ENCODE results near the gene PRDX6.
"Not testable (repeated sequence)": the region's sequence is repeated elsewhere in the genome, so short reads cannot be mapped to it uniquely, and the experiment has no call there.

PRDX6 gene

DNA sequence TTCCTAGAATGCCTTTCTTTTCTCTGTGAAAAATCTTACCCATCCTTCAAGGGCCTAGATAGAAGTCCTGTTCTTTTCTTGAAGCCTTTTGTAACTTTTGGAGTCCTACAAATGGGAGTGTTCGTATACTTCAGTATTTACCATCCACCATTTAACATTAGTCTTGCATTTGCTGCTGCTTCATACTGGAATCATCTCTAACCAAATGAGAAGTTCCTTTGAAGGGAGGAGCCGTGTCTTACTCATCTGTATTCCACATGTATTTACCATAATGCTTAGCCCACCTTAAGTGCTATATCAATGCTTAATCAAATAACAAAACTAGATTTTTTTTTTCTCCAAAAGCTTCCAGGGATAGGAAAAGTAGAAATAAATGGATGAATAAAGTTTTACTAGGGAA is 7.1 kb downstream of the PRDX6 start:
- Histone ChIP-seq H3K4me1 (ENCODE audit: control insufficient read depth, insufficient read depth, low read length) (peaks cover 9% of the 10 kb centered on the region), H3K9me3 (replicated peaks; ENCODE audit: low read length) (no peaks in the 10 kb centered on the region), H3K27me3 (ENCODE audit: control insufficient read depth, insufficient read depth, low read length) (no peaks in the 10 kb centered on the region), H3K4me3 (ENCODE audit: low read length) (no peak overlapping the region), H3K9ac (ENCODE audit: low read depth, low read length) (no peak overlapping the region), H3K36me3 (ENCODE audit: insufficient read depth, low read length) (peaks cover 93% of the 10 kb centered on the region), H3K4me2 (ENCODE audit: low read length) (no peak overlapping the region)

DNA sequence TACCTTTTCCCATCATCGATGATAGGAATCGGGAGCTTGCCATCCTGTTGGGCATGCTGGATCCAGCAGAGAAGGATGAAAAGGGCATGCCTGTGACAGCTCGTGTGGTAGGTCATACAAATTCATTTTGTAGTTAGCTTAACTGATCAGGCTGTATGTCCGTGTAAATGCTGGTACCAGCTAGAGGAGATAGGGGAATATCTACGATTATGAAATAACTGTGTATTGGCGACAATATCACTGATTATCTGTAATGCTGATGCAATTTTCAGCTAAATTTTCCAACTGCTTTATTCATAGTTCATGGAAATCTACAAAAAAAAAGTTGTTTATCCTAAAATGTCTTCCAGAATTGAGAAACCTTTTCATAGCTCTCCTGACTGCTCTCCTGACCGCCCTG is 8.3 kb downstream of the PRDX6 start:
- Histone ChIP-seq H3K4me3 (ENCODE audit: low read length) (no peak overlapping the region), H3K9ac (ENCODE audit: low read depth, low read length) (no peak overlapping the region), H3K27me3 (ENCODE audit: control insufficient read depth, insufficient read depth, low read length) (no peaks in the 10 kb centered on the region), H3K4me1 (ENCODE audit: control insufficient read depth, insufficient read depth, low read length) (no peaks in the 10 kb centered on the region), H3K4me2 (ENCODE audit: low read length) (no peak overlapping the region), H3K9me3 (replicated peaks; ENCODE audit: low read length) (no peaks in the 10 kb centered on the region), H3K36me3 (ENCODE audit: insufficient read depth, low read length) (peaks cover 87% of the 10 kb centered on the region)

GRCh38 chr1:173488001-173488400 is 10.9 kb downstream of the PRDX6 start:
- Histone ChIP-seq H3K36me3 (ENCODE audit: insufficient read depth, low read length) (peaks cover 65% of the 10 kb centered on the region), H3K4me3 (ENCODE audit: low read length) (no peak overlapping the region), H3K9ac (ENCODE audit: low read depth, low read length) (no peak overlapping the region), H3K9me3 (replicated peaks; ENCODE audit: low read length) (no peaks in the 10 kb centered on the region), H3K27me3 (ENCODE audit: control insufficient read depth, insufficient read depth, low read length) (no peaks in the 10 kb centered on the region), H3K4me1 (ENCODE audit: control insufficient read depth, insufficient read depth, low read length) (no peaks in the 10 kb centered on the region), H3K4me2 (ENCODE audit: low read length) (no peak overlapping the region)

DNA sequence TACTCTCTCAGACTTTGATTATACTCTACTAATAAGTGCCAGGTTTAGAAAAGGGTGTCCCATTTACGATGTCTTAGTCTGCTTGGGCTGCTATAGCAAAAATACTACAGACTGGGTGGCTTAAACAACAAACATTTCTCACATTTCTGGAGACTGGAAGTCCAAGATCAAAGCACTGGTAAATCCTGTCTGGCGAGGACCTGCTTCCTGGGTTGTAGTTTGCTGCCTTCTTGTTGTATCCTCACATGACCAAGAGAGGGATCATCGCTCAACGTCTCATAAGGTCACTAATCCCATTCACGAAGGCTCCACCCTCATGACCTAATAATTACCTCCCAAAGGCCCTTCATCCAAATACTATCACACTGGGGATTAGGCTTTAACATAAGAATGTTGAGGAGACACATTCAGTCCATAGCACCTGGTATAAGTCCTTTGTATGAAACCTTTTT is 12.0 kb downstream of the PRDX6 start:
- Histone ChIP-seq H3K27me3 (ENCODE audit: control insufficient read depth, insufficient read depth, low read length) (no peaks in the 10 kb centered on the region), H3K4me1 (ENCODE audit: control insufficient read depth, insufficient read depth, low read length) (no peaks in the 10 kb centered on the region), H3K36me3 (ENCODE audit: insufficient read depth, low read length) (peaks cover 56% of the 10 kb centered on the region), H3K9ac (ENCODE audit: low read depth, low read length) (no peak overlapping the region), H3K4me3 (ENCODE audit: low read length) (no peak overlapping the region), H3K4me2 (ENCODE audit: low read length) (no peak overlapping the region), H3K9me3 (replicated peaks; ENCODE audit: low read length) (no peaks in the 10 kb centered on the region)

DNA sequence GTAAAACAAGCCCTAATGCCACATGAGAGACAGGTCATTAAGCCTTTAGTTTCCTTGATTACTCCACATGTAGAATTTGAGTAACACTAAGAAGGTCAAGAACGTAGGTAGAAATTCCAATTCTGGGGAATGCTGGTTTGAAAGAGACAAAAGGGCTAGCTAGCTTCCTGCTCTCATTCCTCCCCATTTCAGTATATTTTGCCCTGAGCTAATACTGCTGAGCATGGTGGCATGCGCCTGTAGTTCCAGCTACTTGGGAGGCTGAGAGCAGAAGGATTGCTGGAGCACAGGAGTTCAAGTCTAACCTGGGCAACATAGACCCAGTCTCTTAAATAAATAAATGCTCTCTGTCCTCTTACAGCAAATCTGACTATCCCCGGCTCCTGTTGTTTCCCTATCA is 12.8 kb downstream of the PRDX6 start:
- Histone ChIP-seq H3K4me1 (ENCODE audit: control insufficient read depth, insufficient read depth, low read length) (no peaks in the 10 kb centered on the region), H3K4me3 (ENCODE audit: low read length) (no peak overlapping the region), H3K4me2 (ENCODE audit: low read length) (no peak overlapping the region), H3K27me3 (ENCODE audit: control insufficient read depth, insufficient read depth, low read length) (no peaks in the 10 kb centered on the region), H3K9me3 (replicated peaks; ENCODE audit: low read length) (no peaks in the 10 kb centered on the region), H3K9ac (ENCODE audit: low read depth, low read length) (no peak overlapping the region), H3K36me3 (ENCODE audit: insufficient read depth, low read length) (peaks cover 49% of the 10 kb centered on the region)

- H3K4me1 ChIP-seq (ENCODE audit: control insufficient read depth, insufficient read depth, low read length), result no peaks in the 10 kb centered on the region
- H3K4me2 ChIP-seq (ENCODE audit: low read length), result no peak overlapping the region
- no peaks in the 10 kb centered on the region for H3K9me3 ChIP-seq (replicated peaks; ENCODE audit: low read length)
- no peak overlapping the region for H3K4me3 ChIP-seq (ENCODE audit: low read length)
- no peaks in the 10 kb centered on the region for H3K27me3 ChIP-seq (ENCODE audit: control insufficient read depth, insufficient read depth, low read length)
- H3K9ac ChIP-seq (ENCODE audit: low read depth, low read length), result no peak overlapping the region
- H3K36me3 ChIP-seq (ENCODE audit: insufficient read depth, low read length), result peaks cover 33% of the 10 kb centered on the region
Measured at GRCh38 chr1:173491508-173491907, 14.4 kb downstream of the PRDX6 start.

DNA sequence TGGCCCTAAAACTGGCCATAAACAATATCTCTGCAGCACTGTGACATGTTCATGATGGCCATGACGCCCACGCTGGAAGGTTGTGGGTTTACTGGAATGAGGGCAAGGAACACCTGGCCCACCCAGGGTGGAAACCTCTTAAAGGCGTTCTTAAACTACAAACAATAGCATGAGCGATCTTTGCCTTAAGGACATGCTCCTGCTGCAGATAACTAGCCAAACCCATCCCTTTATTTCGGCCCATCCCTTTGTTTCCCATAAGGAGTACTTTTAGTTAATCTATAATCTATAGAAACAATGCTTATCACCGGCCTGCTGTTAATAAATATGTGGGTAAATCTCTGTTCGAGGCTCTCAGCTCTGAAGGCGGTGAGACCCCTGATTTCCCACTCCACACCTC is 16.0 kb downstream of the PRDX6 start:
- not testable (repeated sequence) for H3K27me3 ChIP-seq (ENCODE audit: control insufficient read depth, insufficient read depth, low read length); H3K9ac ChIP-seq (ENCODE audit: low read depth, low read length); H3K4me1 ChIP-seq (ENCODE audit: control insufficient read depth, insufficient read depth, low read length)

DNA sequence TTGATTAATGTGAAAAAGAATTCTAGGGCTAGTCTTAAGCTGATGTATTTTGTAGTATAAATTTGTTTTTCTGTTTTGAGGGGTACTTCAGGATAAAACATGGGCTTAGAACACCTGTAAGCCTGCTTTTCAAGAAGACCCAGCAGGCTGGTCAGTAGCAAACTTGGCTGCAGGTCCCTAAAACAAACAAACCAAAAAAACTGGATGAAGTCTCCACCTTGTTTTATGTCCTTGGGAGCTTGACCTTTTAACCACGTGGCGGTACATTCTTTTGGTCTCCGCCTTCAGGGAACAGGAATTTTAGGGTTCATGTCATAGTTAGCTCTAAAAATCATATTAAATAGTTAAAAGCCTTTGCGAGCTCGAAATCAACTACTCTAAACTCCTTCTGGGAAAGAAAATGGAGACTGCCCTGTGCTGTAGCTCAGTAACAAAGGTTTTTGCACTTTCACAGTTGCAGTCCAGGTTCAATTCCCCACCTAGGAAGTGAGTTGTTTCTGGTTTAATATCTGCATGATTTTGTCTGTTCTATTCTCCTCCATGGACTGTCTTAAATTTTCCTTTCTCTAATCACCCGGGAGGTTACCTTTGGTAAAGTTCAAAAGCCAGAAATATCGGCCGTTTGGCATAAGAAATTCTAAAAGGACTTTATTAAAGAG is 18.6 kb downstream of the PRDX6 start:
- H3K27me3 ChIP-seq (ENCODE audit: control insufficient read depth, insufficient read depth, low read length), result no peaks in the 10 kb centered on the region
- no peaks in the 10 kb centered on the region for H3K9me3 ChIP-seq (replicated peaks; ENCODE audit: low read length)
- H3K9ac ChIP-seq (ENCODE audit: low read depth, low read length), result no peak overlapping the region
- no peak overlapping the region for H3K4me2 ChIP-seq (ENCODE audit: low read length)
- peaks cover under 1% of the 10 kb centered on the region for H3K36me3 ChIP-seq (ENCODE audit: insufficient read depth, low read length)
- H3K4me3 ChIP-seq (ENCODE audit: low read length), result no peak overlapping the region
- no peaks in the 10 kb centered on the region for H3K4me1 ChIP-seq (ENCODE audit: control insufficient read depth, insufficient read depth, low read length)

More for the DNA sequence above, 16.0 kb downstream of the PRDX6 start:
- H3K9me3 ChIP-seq (replicated peaks; ENCODE audit: low read length); H3K4me3 ChIP-seq (ENCODE audit: low read length); H3K4me2 ChIP-seq (ENCODE audit: low read length): not testable (repeated sequence)
- peaks cover 17% of the 10 kb centered on the region for H3K36me3 ChIP-seq (ENCODE audit: insufficient read depth, low read length)

GRCh38 chr1:173496757-173497320 is 19.7 kb downstream of the PRDX6 start:
- Histone ChIP-seq H3K36me3 (ENCODE audit: insufficient read depth, low read length) (no peaks in the 10 kb centered on the region), H3K4me2 (ENCODE audit: low read length) (no peak overlapping the region), H3K9me3 (replicated peaks; ENCODE audit: low read length) (no peaks in the 10 kb centered on the region), H3K27me3 (ENCODE audit: control insufficient read depth, insufficient read depth, low read length) (no peaks in the 10 kb centered on the region), H3K4me3 (ENCODE audit: low read length) (no peak overlapping the region), H3K9ac (ENCODE audit: low read depth, low read length) (no peak overlapping the region), H3K4me1 (ENCODE audit: control insufficient read depth, insufficient read depth, low read length) (no peaks in the 10 kb centered on the region)

GRCh38 chr1:173499729-173500128 is 22.6 kb downstream of the PRDX6 start:
- Histone ChIP-seq H3K9me3 (replicated peaks; ENCODE audit: low read length) (no peaks in the 10 kb centered on the region), H3K4me2 (ENCODE audit: low read length) (no peak overlapping the region), H3K4me1 (ENCODE audit: control insufficient read depth, insufficient read depth, low read length) (no peaks in the 10 kb centered on the region), H3K36me3 (ENCODE audit: insufficient read depth, low read length) (no peaks in the 10 kb centered on the region), H3K4me3 (ENCODE audit: low read length) (no peak overlapping the region), H3K9ac (ENCODE audit: low read depth, low read length) (no peak overlapping the region), H3K27me3 (ENCODE audit: control insufficient read depth, insufficient read depth, low read length) (no peaks in the 10 kb centered on the region)

DNA sequence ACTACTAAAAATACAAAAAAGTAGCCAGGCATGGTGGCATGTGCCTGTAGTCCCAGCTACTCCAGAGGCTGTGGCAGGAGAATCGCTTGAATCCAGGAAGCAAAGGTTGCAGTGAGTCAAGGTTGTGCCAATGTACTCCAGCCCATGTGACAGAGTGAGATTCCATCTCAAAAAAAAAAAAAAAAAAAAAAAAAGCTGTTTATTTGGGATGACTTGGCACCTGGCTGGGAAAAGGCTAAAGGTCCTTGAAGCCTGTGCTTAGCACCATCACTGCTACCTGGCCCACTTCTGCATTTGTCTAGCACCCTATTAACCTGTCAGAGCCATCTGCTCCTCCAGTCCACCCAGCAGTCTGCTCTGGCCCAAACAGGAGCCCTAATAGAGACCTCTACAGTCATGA is 25.0 kb downstream of the PRDX6 start:
- no peak overlapping the region for H3K4me3 ChIP-seq (ENCODE audit: low read length)
- no peaks in the 10 kb centered on the region for H3K36me3 ChIP-seq (ENCODE audit: insufficient read depth, low read length)
- no peaks in the 10 kb centered on the region for H3K9me3 ChIP-seq (replicated peaks; ENCODE audit: low read length)
- H3K4me2 ChIP-seq (ENCODE audit: low read length), result no peak overlapping the region
- H3K9ac ChIP-seq (ENCODE audit: low read depth, low read length), result no peak overlapping the region
- no peaks in the 10 kb centered on the region for H3K27me3 ChIP-seq (ENCODE audit: control insufficient read depth, insufficient read depth, low read length)
- H3K4me1 ChIP-seq (ENCODE audit: control insufficient read depth, insufficient read depth, low read length), result peaks cover 4% of the 10 kb centered on the region

DNA sequence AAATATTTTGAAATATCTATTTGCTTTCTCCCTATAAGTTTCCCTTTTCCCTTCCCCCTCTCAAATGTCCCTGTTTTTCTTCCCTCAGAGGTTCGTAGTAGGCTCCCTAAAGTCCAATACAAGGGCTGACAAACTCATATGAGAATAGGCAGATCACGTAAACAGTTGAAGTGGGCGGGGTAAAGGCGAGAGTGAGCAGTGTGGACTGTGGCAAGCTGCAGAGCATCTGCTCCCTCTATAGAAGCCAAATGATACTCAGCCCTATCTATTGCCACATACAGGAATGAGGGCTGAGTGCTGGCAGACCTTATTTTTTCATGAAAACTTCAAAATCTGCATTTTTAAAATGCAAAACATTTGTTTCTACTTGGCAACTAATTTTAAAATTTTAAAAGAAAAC is 26.3 kb downstream of the PRDX6 start:
- H3K9me3 ChIP-seq (replicated peaks; ENCODE audit: low read length), result no peaks in the 10 kb centered on the region
- peaks cover 11% of the 10 kb centered on the region for H3K4me1 ChIP-seq (ENCODE audit: control insufficient read depth, insufficient read depth, low read length)
- no peak overlapping the region for H3K9ac ChIP-seq (ENCODE audit: low read depth, low read length)
- H3K4me3 ChIP-seq (ENCODE audit: low read length), result no peak overlapping the region
- no peak overlapping the region for H3K4me2 ChIP-seq (ENCODE audit: low read length)
- no peaks in the 10 kb centered on the region for H3K27me3 ChIP-seq (ENCODE audit: control insufficient read depth, insufficient read depth, low read length)
- no peaks in the 10 kb centered on the region for H3K36me3 ChIP-seq (ENCODE audit: insufficient read depth, low read length)

All from skeletal muscle satellite cell (primary cell).